NCI-H1694 (cell line): ENCODE data around the gene RFFL.

Source experiments
- DNase-seq: peaks from one replicate; lab custom pipeline; 2025; lab: John Stamatoyannopoulos, UW

Gene RFFL

GRCh38 chr17:34961093-34961911, 102.2 kb downstream of the RFFL start, which contains the start of the genes CCT6B and ZNF830:
Gene CCT6B, minus strand, starts transcription at chr17:34961460. Its CDS starts 67 bp downstream, at chr17:34961393.
Gene ZNF830, plus strand, starts transcription at chr17:34961540. Its CDS starts 27 bp downstream, at chr17:34961567.
- peak; percentile 95 for DNase-seq

GRCh38 chr17:34958438-34958837, 105.1 kb downstream of the RFFL start:
- no peak for DNase-seq
